Osteoblast (primary cell): ENCODE measurements around the gene BICRA. TPM values are rescaled to one million over a fixed set of nuclear protein-coding genes. Genes with fewer than 3 reads are reported as not detected.

Experiments used
- DNase-seq: peaks from one replicate; pipeline ENCODE4 v3.0.0; 2011; ENCODE audit warnings: low spot score, mixed read lengths; ENCODE audit not compliant: insufficient read length; ENCODE audit errors: missing footprints
- H2AFZ ChIP-seq: 2 replicates; pipeline ENCODE4 v1.6.0; 2011; ENCODE audit warnings: mild to moderate bottlenecking, low read length
- H3K27ac ChIP-seq: 2 replicates; pipeline ENCODE4 v1.5.1; 2011; ENCODE audit warnings: mild to moderate bottlenecking, low read depth, low read length, moderate library complexity
- H3K27me3 ChIP-seq: 2 replicates; pipeline ENCODE4 v1.6.0; 2012; ENCODE audit warnings: mild to moderate bottlenecking, control low read depth, inconsistent platforms, low read length, moderate library complexity; ENCODE audit not compliant: insufficient read depth
- H3K36me3 ChIP-seq: 2 replicates; pipeline ENCODE4 v1.5.1; 2011; ENCODE audit warnings: mild to moderate bottlenecking, low read length, control low read depth, moderate library complexity; ENCODE audit not compliant: insufficient read depth
- H3K4me1 ChIP-seq: 2 replicates; pipeline ENCODE4 v1.5.1; 2011; ENCODE audit warnings: mild to moderate bottlenecking, low read length, control low read depth, moderate library complexity; ENCODE audit not compliant: insufficient read depth
- H3K4me2 ChIP-seq: 2 replicates; pipeline ENCODE4 v1.6.0; 2011; ENCODE audit warnings: mild to moderate bottlenecking, low read length; ENCODE audit not compliant: insufficient read depth
- H3K4me3 ChIP-seq: fragments of 200-600 bp; sonication (generic); 3 replicates; pipeline ENCODE4 v1.5.1; 2012; ENCODE audit warnings: mild to moderate bottlenecking, low read length, inconsistent platforms; ENCODE audit not compliant: insufficient read depth
- H3K79me2 ChIP-seq: 2 replicates; pipeline ENCODE4 v1.6.0; 2012; ENCODE audit warnings: mild to moderate bottlenecking, low read length, control low read depth, inconsistent platforms; ENCODE audit not compliant: insufficient read depth
- H3K9me3 ChIP-seq: 2 replicates; pipeline ENCODE4 v1.5.1; 2011; ENCODE audit warnings: low read depth, low read length, control low read depth
- H4K20me1 ChIP-seq: 2 replicates; pipeline ENCODE4 v1.6.0; 2012; ENCODE audit warnings: mild to moderate bottlenecking, low read length, control low read depth; ENCODE audit not compliant: insufficient read depth
- total RNA-seq: library from RNA; depleted of rRNA; stranded (reverse); fragments of >200 nt; gene quantifications from 2 replicates; pipeline ENCODE4 v1.2.3, GENCODE V29; 2012
- TF ChIP-seq, protein P1 (sequence below): IDR thresholded peaks from 2 replicates; pipeline ENCODE4 v1.5.1; 2011; ENCODE audit warnings: mild to moderate bottlenecking, low read depth, low read length, moderate library complexity; ENCODE audit errors: extremely low read depth

Gene BICRA
- total RNA-seq, 1 donor: 4.7 TPM

DNA sequence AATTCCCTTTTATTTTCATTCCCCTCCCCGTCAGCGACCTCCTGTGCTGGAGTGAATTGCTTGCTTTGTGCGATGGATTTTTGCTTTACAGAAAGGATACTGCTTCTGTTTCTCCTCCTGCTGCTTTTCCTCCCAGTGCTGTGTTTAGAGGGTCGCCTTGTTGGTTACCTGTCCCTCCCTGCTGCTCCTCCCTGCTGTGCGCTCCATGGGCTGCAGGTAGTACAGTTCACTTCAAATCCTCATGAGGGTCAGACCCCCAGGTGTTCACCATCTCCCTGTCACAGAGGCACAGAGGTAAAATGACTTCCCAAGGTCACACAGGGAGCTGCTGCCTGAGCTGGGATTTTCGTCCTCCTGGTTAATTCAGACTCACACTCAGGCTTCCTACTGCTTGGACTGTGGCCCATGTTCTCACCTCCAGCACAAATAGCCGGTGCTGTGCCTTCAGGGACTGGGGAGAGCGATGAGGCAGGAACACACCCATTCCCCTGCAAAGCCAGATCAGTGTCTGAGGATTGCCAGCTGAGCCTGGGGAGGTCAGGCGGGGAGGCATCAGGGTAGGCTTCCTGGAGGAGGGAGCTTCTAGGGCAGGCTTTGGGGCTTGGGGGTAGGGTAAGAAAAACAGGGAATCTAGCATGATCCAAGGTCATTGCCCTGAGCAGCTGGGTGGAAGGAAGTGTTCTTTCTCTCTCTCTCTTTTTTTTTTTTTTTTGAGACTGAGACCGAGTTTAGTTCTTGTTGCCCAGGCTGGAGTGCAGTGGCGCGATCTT is 14.4 kb downstream of the BICRA start:
- Histone ChIP-seq H3K27me3 (no peaks in the 10 kb centered on the region), H3K36me3 (peaks cover 6% of the 10 kb centered on the region), H3K79me2 (peaks cover 88% of the 10 kb centered on the region), H3K9me3 (no peaks in the 10 kb centered on the region), H3K27ac (no peak overlapping the region), H2AFZ (no peak overlapping the region), H4K20me1 (peaks cover 57% of the 10 kb centered on the region), H3K4me3 (no peak overlapping the region), H3K4me1 (no peaks in the 10 kb centered on the region), H3K4me2 (no peak overlapping the region)
- DNase-seq: peak; percentile 21
- TF ChIP-seq, protein P1, sequence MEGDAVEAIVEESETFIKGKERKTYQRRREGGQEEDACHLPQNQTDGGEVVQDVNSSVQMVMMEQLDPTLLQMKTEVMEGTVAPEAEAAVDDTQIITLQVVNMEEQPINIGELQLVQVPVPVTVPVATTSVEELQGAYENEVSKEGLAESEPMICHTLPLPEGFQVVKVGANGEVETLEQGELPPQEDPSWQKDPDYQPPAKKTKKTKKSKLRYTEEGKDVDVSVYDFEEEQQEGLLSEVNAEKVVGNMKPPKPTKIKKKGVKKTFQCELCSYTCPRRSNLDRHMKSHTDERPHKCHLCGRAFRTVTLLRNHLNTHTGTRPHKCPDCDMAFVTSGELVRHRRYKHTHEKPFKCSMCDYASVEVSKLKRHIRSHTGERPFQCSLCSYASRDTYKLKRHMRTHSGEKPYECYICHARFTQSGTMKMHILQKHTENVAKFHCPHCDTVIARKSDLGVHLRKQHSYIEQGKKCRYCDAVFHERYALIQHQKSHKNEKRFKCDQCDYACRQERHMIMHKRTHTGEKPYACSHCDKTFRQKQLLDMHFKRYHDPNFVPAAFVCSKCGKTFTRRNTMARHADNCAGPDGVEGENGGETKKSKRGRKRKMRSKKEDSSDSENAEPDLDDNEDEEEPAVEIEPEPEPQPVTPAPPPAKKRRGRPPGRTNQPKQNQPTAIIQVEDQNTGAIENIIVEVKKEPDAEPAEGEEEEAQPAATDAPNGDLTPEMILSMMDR: no peak

DNA sequence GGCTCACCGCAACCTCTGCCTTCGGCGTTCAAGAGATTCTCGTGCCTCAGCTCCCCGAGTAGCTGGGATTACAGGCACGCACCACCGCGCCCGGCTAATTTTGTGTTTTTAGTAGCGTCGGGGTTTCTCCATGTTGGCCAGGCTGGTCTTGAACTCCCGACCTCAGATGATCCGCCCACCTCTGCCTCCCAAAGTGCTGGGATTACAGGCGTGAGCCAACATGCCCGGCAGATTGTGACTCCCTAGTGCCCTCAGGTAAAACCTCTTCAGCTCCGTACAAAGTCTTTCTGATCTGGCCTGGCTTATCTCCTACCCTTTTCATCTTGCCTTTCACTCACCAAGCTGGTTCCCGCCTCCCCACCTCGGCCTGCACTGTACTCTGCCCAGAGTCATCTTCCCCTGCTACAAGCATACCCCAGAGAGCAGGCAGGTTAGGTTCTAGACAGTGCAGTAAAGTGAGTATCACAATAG is 15.0 kb downstream of the BICRA start:
- Histone ChIP-seq H3K27ac (no peak overlapping the region), H3K9me3 (no peaks in the 10 kb centered on the region), H3K27me3 (no peaks in the 10 kb centered on the region), H3K4me1 (no peaks in the 10 kb centered on the region), H2AFZ (no peak overlapping the region), H3K4me2 (no peak overlapping the region), H3K79me2 (peaks cover 87% of the 10 kb centered on the region), H4K20me1 (peaks cover 54% of the 10 kb centered on the region), H3K4me3 (no peak overlapping the region), H3K36me3 (peaks cover 6% of the 10 kb centered on the region)
- DNase-seq: no peak
- TF ChIP-seq, protein P1: no peak

DNA sequence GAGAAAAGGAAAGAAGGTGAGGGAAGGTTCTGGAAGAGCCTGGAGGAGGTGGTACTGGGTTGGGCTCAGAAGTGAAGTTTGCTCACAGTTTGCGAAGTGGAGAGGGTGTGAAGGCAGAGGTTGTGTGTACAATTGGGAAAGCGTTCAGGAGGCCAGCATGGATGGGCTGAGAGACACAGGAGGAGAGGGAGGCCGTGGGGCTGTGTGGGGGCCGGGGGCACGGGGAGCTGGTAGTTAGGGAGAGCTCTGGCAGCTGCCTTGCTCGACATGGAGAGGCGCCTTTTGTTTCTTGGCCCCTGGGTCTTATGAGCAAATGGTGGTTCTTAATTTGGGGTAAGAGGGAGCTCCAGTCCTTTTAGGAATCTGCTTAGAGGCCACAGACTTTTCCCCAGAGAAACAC is 16.7 kb downstream of the BICRA start:
- H3K27ac ChIP-seq: no peak overlapping the region
- H3K9me3 ChIP-seq: no peaks in the 10 kb centered on the region
- peaks cover 5% of the 10 kb centered on the region for H3K36me3 ChIP-seq
- DNase-seq: no peak
- H3K4me1 ChIP-seq: no peaks in the 10 kb centered on the region
- TF ChIP-seq, protein P1: no peak
- H3K4me3 ChIP-seq: no peak overlapping the region
- peaks cover 47% of the 10 kb centered on the region for H4K20me1 ChIP-seq
- H3K4me2 ChIP-seq: no peak overlapping the region
- no peak overlapping the region for H2AFZ ChIP-seq
- no peaks in the 10 kb centered on the region for H3K27me3 ChIP-seq
- H3K79me2 ChIP-seq: peaks cover 85% of the 10 kb centered on the region

DNA sequence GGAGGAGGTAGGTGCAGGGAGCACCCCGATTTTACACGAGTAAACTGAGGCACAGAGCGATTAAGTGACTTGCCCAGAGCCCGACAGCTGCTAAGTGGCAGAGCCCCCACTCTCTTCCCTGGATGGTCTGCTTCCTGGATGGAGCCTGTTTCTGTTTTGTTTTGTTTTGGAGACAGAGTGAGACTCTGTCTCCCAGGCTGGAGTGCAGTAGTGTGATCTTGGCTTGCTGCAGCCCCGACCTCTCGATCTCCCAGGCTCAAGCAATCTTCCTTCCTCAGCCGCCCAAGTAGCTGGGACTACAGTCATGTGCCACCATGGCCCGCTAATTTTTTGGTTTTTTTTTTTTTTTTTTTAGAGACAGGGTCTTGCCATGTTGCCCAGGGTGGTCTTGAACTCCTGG is 17.3 kb downstream of the BICRA start:
- H3K27ac ChIP-seq: no peak overlapping the region
- no peak overlapping the region for H3K4me2 ChIP-seq
- no peaks in the 10 kb centered on the region for H3K4me1 ChIP-seq
- H3K36me3 ChIP-seq: no peaks in the 10 kb centered on the region
- no peaks in the 10 kb centered on the region for H3K27me3 ChIP-seq
- DNase-seq: peak; percentile 15
- H3K4me3 ChIP-seq: no peak overlapping the region
- peaks cover 84% of the 10 kb centered on the region for H3K79me2 ChIP-seq
- H4K20me1 ChIP-seq: peaks cover 46% of the 10 kb centered on the region
- H2AFZ ChIP-seq: no peak overlapping the region
- H3K9me3 ChIP-seq: no peaks in the 10 kb centered on the region
- TF ChIP-seq, protein P1: no peak
